VCaP (cell line): Measurements from ENCODE around the gene CHST1.

Experiments used
- H3K27ac ChIP-seq: fragments of 450-650 bp; 2 replicates; pipeline ENCODE4 v1.5.1; 2017
- CTCF ChIP-seq: fragments of 450-650 bp; conservative IDR thresholded peaks from 2 replicates; pipeline ENCODE4 v1.5.1; 2017; ENCODE audit warnings: mild to moderate bottlenecking, moderate library complexity

Gene CHST1

GRCh38 chr11:45655831-45656230 lies 9.6 kb downstream of the CHST1 start:
- TF ChIP-seq CTCF = no peak
- no peak overlapping the region for H3K27ac ChIP-seq

GRCh38 chr11:45655347-45655756 lies 10.1 kb downstream of the CHST1 start:
- peak; percentile 97 for TF ChIP-seq CTCF
- H3K27ac ChIP-seq = no peak overlapping the region

GRCh38 chr11:45655012-45655283 lies 10.5 kb downstream of the CHST1 start:
- TF ChIP-seq CTCF = no peak
- H3K27ac ChIP-seq = no peak overlapping the region

- no peak overlapping the region for H3K27ac ChIP-seq
- TF ChIP-seq CTCF = no peak
These were observed 11.0 kb downstream of the CHST1 start for GRCh38 chr11:45654231-45655011.

GRCh38 chr11:45653277-45653676 lies 12.1 kb downstream of the CHST1 start:
- H3K27ac ChIP-seq = no peak overlapping the region
- no peak for TF ChIP-seq CTCF

GRCh38 chr11:45652781-45653180 lies 12.6 kb downstream of the CHST1 start:
- no peak overlapping the region for H3K27ac ChIP-seq
- TF ChIP-seq CTCF = no peak

- no peak overlapping the region for H3K27ac ChIP-seq
- TF ChIP-seq CTCF = no peak
These were observed 13.3 kb downstream of the CHST1 start for GRCh38 chr11:45651841-45652749.
